LNCaP clone FGC (cell line): Measurements from ENCODE around the gene ZC2HC1B.
A peak's percentile ranks its signal among the peaks of the same experiment; 100 is the strongest.

Experiments
- DNase-seq: peaks from one replicate; pipeline ENCODE4 v3.0.0-alpha.2; 2011; ENCODE audit warnings: low read depth
- H3K4me3 ChIP-seq: 2 replicates; pipeline ENCODE4 v1.5.1; 2011; ENCODE audit warnings: mild to moderate bottlenecking, low read depth, low read length, control low read depth
- CTCF ChIP-seq: IDR thresholded peaks from 2 replicates; pipeline ENCODE4 v1.5.1; 2012; ENCODE audit warnings: mild to moderate bottlenecking; ENCODE audit not compliant: control insufficient read depth, insufficient read depth; ENCODE audit errors: extremely low read depth

Gene ZC2HC1B

DNA sequence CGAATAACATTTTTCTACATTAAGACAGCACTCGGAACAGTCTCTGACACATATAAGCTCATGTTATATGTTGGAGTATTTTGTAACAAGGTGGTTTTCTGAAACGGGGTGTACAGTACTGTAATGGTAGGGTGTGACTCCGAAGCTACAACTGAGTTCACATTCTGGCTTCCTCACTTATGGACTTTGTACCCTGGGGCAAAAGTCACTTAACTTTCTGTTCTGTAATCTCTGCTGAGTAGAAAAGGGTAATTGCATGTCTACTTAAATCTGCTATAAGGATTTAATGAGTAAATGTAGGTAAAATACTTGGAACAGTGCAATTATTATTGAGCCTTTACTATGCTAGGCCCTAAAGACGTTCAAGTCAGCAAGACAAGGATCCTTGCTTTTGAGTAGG, 25.9 kb upstream of the ZC2HC1B start:
- no peak for DNase-seq
- TF ChIP-seq CTCF: no peak
- no peak overlapping the region for H3K4me3 ChIP-seq

DNA sequence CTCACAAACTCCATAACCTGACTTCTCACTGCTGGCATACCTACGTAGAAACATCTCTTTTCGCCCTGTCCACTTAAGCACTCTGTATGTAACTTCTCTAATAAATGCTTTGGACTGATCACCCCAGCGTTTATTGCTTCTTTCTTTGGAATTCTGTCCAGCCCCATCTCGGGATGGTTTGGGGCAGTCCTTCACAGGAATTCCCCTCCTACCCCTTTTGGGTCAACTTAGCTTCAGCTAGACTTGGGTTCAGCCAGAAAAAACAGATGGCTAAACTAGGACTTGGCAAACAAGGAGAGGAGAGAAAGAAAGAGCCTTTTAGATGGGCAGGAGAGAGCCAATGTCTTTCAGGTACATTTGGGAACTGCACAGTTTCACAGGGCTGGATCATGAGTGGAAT, 25.1 kb upstream of the ZC2HC1B start:
- no peak for TF ChIP-seq CTCF
- no peak overlapping the region for H3K4me3 ChIP-seq
- no peak for DNase-seq

- TF ChIP-seq CTCF: no peak
- H3K4me3 ChIP-seq: no peak overlapping the region
- DNase-seq: no peak
Observed at GRCh38 chr6:143840595-143841265, 23.5 kb upstream of the ZC2HC1B start.

GRCh38 chr6:143842461-143842901, 21.8 kb upstream of the ZC2HC1B start:
- DNase-seq: no peak
- H3K4me3 ChIP-seq: peak overlapping the region; percentile 96
- no peak for TF ChIP-seq CTCF

- peak; percentile 89 for DNase-seq
- peak within 1 kb of the TSS; percentile 96 for H3K4me3 ChIP-seq
- no peak for TF ChIP-seq CTCF
Observed at GRCh38 chr6:143842902-143843676, 21.2 kb upstream of the ZC2HC1B start, which contains the start of gene LTV1. TSS of gene LTV1 (plus strand) at chr6:143843338. CDS start at chr6:143843478, 140 bp downstream.

GRCh38 chr6:143843677-143843999, 20.6 kb upstream of the ZC2HC1B start:
- H3K4me3 ChIP-seq: peak overlapping the region; percentile 96
- no peak for DNase-seq
- TF ChIP-seq CTCF: no peak
